Measurements from ENCODE around the gene TTC21A. TPM values are rescaled to one million over a fixed set of nuclear protein-coding genes. Genes with fewer than 3 reads are reported as not detected.

The TTC21A gene
- total RNA-seq, 2 experiments from 2014 or later: 1.9 to 8.3 TPM

- Mint-ChIP-seq H3K27me3 (no peaks in the 10 kb centered on the region), H3K27ac (no peak overlapping the region), H3K4me3 (no peak overlapping the region), H3K4me1 (peaks cover 6% of the 10 kb centered on the region), H3K36me3 (no peaks in the 10 kb centered on the region), H3K9me3 (ENCODE audit: low read depth) (no peaks in the 10 kb centered on the region)
- no peak for DNase-seq
- ATAC-seq: no peak
- CTCF ChIA-PET: interaction anchor here (0.8 to 16.2 kb wide), 3 partner anchors 43 to 102 kb away, joined by 3 to 389 read pairs (median 3); no protein-coding TSS in a partner anchor
Measured at GRCh38 chr3:39185959-39186691, 78.6 kb downstream of the TTC21A start.

- ATAC-seq: no peak
- no peaks in the 10 kb centered on the region for H3K27me3 Mint-ChIP-seq
- CTCF ChIA-PET: interaction anchor here (0.8 to 16.2 kb wide), 3 partner anchors 43 to 102 kb away, joined by 3 to 389 read pairs (median 3); no protein-coding TSS in a partner anchor
- no peaks in the 10 kb centered on the region for H3K9me3 Mint-ChIP-seq (ENCODE audit: low read depth)
- no peaks in the 10 kb centered on the region for H3K36me3 Mint-ChIP-seq
- DNase-seq: no peak
- no peak overlapping the region for H3K4me3 Mint-ChIP-seq
- no peak overlapping the region for H3K27ac Mint-ChIP-seq
- peaks cover 3% of the 10 kb centered on the region for H3K4me1 Mint-ChIP-seq
Measured at GRCh38 chr3:39186692-39187151, 79.2 kb downstream of the TTC21A start.

- no peak overlapping the region for H3K27ac Mint-ChIP-seq
- ATAC-seq: no peak
- no peaks in the 10 kb centered on the region for H3K36me3 Mint-ChIP-seq
Measured at GRCh38 chr3:39187372-39188155, 80.1 kb downstream of the TTC21A start.

More at GRCh38 chr3:39187372-39188155, 80.1 kb downstream of the TTC21A start:
- peaks cover 4% of the 10 kb centered on the region for H3K4me1 Mint-ChIP-seq
- no peak overlapping the region for H3K4me3 Mint-ChIP-seq
- H3K27me3 Mint-ChIP-seq: no peaks in the 10 kb centered on the region
- CTCF ChIA-PET: interaction anchor here (1.1 to 16.2 kb wide), 2 partner anchors 81 to 101 kb away, joined by 3 to 389 read pairs; no protein-coding TSS in a partner anchor
- H3K9me3 Mint-ChIP-seq (ENCODE audit: low read depth): no peaks in the 10 kb centered on the region
- no peak for DNase-seq

Small RNA genes lying within 50 kb of the gene (microRNA-seq; reads per million reads assigned to microRNA genes)
- gene MIR6822: not detected

Other genes starting within 250 kb of the TTC21A start
- gene SCN11A, start 55.7 kb upstream of the TTC21A start, total RNA-seq: under 1 TPM; 0.03 to 0.05 TPM
- gene WDR48, start 55.7 kb upstream of the TTC21A start, total RNA-seq: 10 to 100 TPM; 25.7 to 34.5 TPM
- 10 to 100 TPM; 28.8 to 32.0 TPM for gene GORASP1, start 53 bp upstream of the TTC21A start, total RNA-seq
- gene CSRNP1, start 45.9 kb downstream of the TTC21A start, total RNA-seq: 10 to 100 TPM; 15.6 to 20.2 TPM
- gene XIRP1, start 84.9 kb downstream of the TTC21A start, total RNA-seq: 1 to 10 TPM in 1 of 2 experiments, under 1 TPM in 1; 0.06 to 1.0 TPM
- gene CX3CR1, start 172.4 kb downstream of the TTC21A start, total RNA-seq: 1 to 10 TPM in 1 of 2 experiments, under 1 TPM in 1; 0.41 to 3.7 TPM
- gene CCR8, start 222.0 kb downstream of the TTC21A start, total RNA-seq: 10 to 100 TPM in 1 of 2 experiments, 1 to 10 TPM in 1; 3.7 to 47.6 TPM